Breast epithelium (tissue), 3 donors: Measurements from ENCODE around the gene ADAMTS19.

Experiments used
- POLR2A ChIP-seq: fragments of 450-650 bp; IDR thresholded peaks from one replicate; pipeline ENCODE4 v1.6.1; 2016; ENCODE audit warnings: antibody characterized with exemption, mild to moderate bottlenecking, moderate library complexity
- TF ChIP-seq, protein P1 (sequence below), 3 donors: fragments of 450-650 bp; IDR thresholded peaks; one replicate each; pipeline ENCODE4 v1.5.1; 2016 to 2017; ENCODE audit warnings: antibody characterized with exemption in 3 of 3, mild to moderate bottlenecking in 3 of 3, moderate library complexity in 3 of 3

DNA sequence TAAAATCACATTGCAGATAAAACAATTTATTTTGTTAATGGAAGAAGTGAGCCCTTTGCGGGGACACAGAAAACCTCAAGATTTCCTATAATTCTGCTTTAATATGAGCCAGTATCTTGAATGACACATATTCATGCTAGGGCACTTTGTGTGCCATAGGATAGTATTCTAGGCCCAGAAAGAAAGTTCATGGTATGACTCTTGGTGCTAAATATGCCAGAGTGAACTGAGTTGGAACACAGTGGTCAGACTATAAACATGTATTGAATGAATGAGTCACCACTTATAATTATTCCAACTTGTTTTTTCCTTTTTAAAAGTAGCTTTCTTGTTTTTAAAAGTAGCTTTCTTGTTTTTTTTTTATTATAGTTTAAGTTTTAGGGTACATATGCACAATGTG, 46.0 kb downstream of the ADAMTS19 start:
- TF ChIP-seq, protein P1, sequence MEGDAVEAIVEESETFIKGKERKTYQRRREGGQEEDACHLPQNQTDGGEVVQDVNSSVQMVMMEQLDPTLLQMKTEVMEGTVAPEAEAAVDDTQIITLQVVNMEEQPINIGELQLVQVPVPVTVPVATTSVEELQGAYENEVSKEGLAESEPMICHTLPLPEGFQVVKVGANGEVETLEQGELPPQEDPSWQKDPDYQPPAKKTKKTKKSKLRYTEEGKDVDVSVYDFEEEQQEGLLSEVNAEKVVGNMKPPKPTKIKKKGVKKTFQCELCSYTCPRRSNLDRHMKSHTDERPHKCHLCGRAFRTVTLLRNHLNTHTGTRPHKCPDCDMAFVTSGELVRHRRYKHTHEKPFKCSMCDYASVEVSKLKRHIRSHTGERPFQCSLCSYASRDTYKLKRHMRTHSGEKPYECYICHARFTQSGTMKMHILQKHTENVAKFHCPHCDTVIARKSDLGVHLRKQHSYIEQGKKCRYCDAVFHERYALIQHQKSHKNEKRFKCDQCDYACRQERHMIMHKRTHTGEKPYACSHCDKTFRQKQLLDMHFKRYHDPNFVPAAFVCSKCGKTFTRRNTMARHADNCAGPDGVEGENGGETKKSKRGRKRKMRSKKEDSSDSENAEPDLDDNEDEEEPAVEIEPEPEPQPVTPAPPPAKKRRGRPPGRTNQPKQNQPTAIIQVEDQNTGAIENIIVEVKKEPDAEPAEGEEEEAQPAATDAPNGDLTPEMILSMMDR (IDR thresholded peaks at IDR 0.05), result no peak
- no peak for TF ChIP-seq POLR2A
